GM19025 (cell line): Measurements from ENCODE around the gene BCAP31.
"Not testable (repeated sequence)": the region's sequence is repeated elsewhere in the genome, so short reads cannot be mapped to it uniquely, and the experiment has no call there.

Source experiments
- ATAC-seq: cut with Tn5 transposase; IDR thresholded peaks from one replicate; pipeline ENCODE4 v1.9.1; 2021; ENCODE audit warnings: mild to moderate bottlenecking, low read depth, moderate library complexity; ENCODE audit not compliant: unreplicated experiment

Gene BCAP31

GRCh38 chrX:153696986-153697722, 27.0 kb downstream of the BCAP31 start:
- ATAC-seq = not testable (repeated sequence)

GRCh38 chrX:153696538-153696937, 27.6 kb downstream of the BCAP31 start:
- not testable (repeated sequence) for ATAC-seq

- no peak for ATAC-seq
Observed at GRCh38 chrX:153696100-153696499, 28.1 kb downstream of the BCAP31 start.

- no peak for ATAC-seq
Observed at GRCh38 chrX:153694687-153695270, 29.4 kb downstream of the BCAP31 start.

- not testable (repeated sequence) for ATAC-seq
Observed at GRCh38 chrX:153694256-153694655, 29.9 kb downstream of the BCAP31 start.

GRCh38 chrX:153693216-153694086, 30.7 kb downstream of the BCAP31 start:
- ATAC-seq = no peak

GRCh38 chrX:153692611-153693156, 31.5 kb downstream of the BCAP31 start:
- ATAC-seq = no peak

- no peak for ATAC-seq
Observed at GRCh38 chrX:153692003-153692402, 32.2 kb downstream of the BCAP31 start.

- not testable (repeated sequence) for ATAC-seq
Observed at GRCh38 chrX:153691032-153691827, 33.0 kb downstream of the BCAP31 start.

- ATAC-seq = no peak
Observed at GRCh38 chrX:153690466-153690865, 33.7 kb downstream of the BCAP31 start.

- no peak for ATAC-seq
Observed at GRCh38 chrX:153689654-153690465, 34.3 kb downstream of the BCAP31 start.

- ATAC-seq = no peak
Observed at GRCh38 chrX:153688911-153689590, 35.1 kb downstream of the BCAP31 start.

- ATAC-seq = no peak
Observed at GRCh38 chrX:153688506-153688905, 35.7 kb downstream of the BCAP31 start.

GRCh38 chrX:153688071-153688470, 36.1 kb downstream of the BCAP31 start:
- no peak for ATAC-seq

GRCh38 chrX:153687121-153688039, 36.8 kb downstream of the BCAP31 start, which contains the start of gene SLC6A8:
Gene SLC6A8 (plus strand): TSS chrX:153687926. CDS start chrX:153688575, 649 bp downstream.
- no peak for ATAC-seq

- no peak for ATAC-seq
Observed at GRCh38 chrX:153686711-153687110, 37.5 kb downstream of the BCAP31 start.
